HPDE6-E6E7 (cell line): ENCODE measurements around the gene CBFA2T2.
A peak's percentile ranks its signal among the peaks of the same experiment; 100 is the strongest.

Experiments used
- DNase-seq: peaks from one replicate; pipeline ENCODE4 v3.0.0; 2011; ENCODE audit warnings: missing footprints; ENCODE audit errors: extremely low spot score

CBFA2T2 gene

GRCh38 chr20:33664762-33665144 is 174.9 kb downstream of the CBFA2T2 start:
- DNase-seq, result no peak

- DNase-seq, result peak; percentile 99
Observed at GRCh38 chr20:33666293-33667244, 176.7 kb downstream of the CBFA2T2 start, which contains the start of gene ACTL10. Gene ACTL10, plus strand, starts transcription at chr20:33666943. Its CDS starts 555 bp downstream, at chr20:33667498.

- DNase-seq, result no peak
Observed at GRCh38 chr20:33667245-33667675, 177.4 kb downstream of the CBFA2T2 start.

GRCh38 chr20:33667676-33668465 is 178.0 kb downstream of the CBFA2T2 start:
- peak; percentile 96 for DNase-seq

GRCh38 chr20:33668466-33669155 is 178.7 kb downstream of the CBFA2T2 start:
- no peak for DNase-seq

GRCh38 chr20:33669224-33669623 is 179.3 kb downstream of the CBFA2T2 start:
- DNase-seq, result no peak

GRCh38 chr20:33669873-33670640 is 180.2 kb downstream of the CBFA2T2 start:
- DNase-seq, result no peak

GRCh38 chr20:33670715-33671499 is 181.0 kb downstream of the CBFA2T2 start:
- no peak for DNase-seq

- no peak for DNase-seq
Observed at GRCh38 chr20:33671573-33672288, 181.8 kb downstream of the CBFA2T2 start.

GRCh38 chr20:33672426-33673113 is 182.7 kb downstream of the CBFA2T2 start:
- DNase-seq, result no peak

- DNase-seq, result no peak
Observed at GRCh38 chr20:33673114-33673409, 183.2 kb downstream of the CBFA2T2 start.

GRCh38 chr20:33673410-33674293 is 183.8 kb downstream of the CBFA2T2 start:
- DNase-seq, result no peak

GRCh38 chr20:33674294-33675135 is 184.6 kb downstream of the CBFA2T2 start, which contains the start of gene NECAB3:
Gene NECAB3, minus strand, starts transcription at chr20:33674428. Its CDS starts 76 bp downstream, at chr20:33674352.
- peak; percentile 93 for DNase-seq

- no peak for DNase-seq
Observed at GRCh38 chr20:33675136-33675959, 185.5 kb downstream of the CBFA2T2 start.

GRCh38 chr20:33676121-33676520 is 186.2 kb downstream of the CBFA2T2 start:
- DNase-seq, result no peak
